ENCODE measurements around the gene C2orf42.
"Not testable (repeated sequence)": the region's sequence is repeated elsewhere in the genome, so short reads cannot be mapped to it uniquely, and the experiment has no call there.

Gene C2orf42

DNA sequence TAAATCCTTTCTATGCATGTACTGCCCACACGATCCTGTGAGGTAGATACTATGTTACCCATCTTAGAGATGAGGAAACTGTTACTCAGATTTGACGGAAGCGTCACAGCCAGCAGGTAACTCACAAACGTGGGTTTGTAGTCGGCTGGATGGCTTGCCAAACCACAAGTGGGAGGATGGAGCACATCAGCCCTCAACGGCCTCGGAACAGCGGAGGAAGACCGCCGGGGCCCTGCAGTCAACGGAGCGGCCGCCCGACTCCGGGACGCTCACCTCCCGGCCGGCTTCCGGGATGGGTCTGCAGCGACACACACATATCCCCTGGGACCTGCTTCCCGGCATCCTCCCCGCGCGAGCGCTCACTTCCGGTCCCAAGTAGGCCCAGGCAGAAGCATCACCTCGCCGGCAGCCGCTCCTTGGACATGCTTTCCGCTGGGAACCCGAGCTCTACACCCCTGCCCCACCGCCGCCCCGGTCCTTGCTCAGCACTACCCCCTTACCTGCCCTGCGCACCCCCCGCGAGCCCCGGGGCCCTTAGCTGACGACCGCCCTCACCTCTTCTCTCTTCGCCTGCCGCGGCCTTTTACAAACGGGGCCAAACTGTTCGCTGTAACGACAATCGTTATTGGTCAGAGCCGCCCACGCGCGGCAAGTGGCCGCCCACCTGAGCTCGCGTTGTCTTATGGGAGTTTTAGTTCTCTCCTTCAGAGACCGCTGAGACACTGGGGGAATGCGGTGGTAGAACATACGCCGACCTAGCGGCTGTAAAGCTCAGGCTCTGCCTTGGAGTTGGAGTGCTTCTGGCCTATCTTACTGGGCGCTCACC is at the start of gene C2orf42:
TSS of gene C2orf42 (minus strand) at position 602 of the 826 bp plus-strand sequence. CDS start 9,034 bp downstream, outside the sequence.
- peak; percentile 97 for DNase-seq

DNA sequence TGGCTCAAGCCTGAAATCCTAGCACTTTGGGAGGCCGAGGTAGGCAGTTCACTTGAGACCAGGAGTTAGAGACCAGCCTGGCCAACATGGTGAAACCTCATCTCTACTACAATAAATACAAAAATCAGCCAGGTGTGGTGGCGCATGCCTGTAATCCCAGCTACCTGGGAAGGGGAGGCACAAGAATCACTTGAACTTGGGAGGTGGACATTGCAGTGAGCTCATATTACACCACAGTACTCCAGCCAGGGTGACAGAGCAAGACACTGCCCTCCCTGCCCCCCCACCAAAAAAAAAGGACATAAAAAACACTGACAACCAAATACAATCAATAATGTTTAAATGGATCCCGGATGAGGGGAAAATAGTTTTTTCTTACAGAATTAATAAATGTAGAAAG is 49.8 kb upstream of the C2orf42 start:
- no peak for DNase-seq

DNA sequence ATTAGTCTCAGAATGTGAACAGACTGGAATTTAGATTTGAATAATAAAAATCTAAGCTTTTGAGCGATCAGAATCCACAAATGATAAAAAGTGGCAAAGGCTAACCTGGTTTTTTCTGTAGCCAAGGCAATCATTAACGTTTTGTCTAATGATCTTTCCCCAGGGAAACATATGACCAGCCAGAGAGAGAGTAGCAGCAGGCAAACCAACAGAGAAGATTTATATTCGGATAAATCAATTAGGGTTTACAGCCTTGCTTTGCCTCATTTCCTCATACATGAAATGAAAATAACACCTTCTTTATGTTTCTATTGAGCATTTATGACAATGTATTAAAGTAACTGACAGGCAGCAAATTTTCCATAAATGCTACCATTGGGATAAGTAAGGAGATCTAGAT is 43.1 kb upstream of the C2orf42 start:
- no peak for DNase-seq

DNA sequence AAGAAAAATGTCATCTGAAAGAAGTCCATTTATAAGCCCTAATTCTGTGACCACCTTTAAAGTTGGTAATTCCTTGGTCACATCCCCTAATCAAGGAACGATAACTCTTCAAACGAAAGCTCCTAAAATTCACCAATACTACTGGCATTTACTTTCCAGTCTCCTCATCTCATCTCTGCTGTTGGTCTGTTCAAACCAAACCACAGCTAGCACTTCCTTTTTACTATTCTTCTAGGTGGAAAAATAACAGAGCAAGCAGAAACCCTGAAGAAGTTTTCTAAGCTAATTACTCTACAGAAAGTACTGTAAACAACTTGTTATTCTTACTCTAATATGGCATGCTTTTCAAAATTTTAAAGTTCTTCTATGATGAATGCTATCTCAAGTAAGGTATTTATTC is 36.0 kb upstream of the C2orf42 start:
- no peak for DNase-seq

DNA sequence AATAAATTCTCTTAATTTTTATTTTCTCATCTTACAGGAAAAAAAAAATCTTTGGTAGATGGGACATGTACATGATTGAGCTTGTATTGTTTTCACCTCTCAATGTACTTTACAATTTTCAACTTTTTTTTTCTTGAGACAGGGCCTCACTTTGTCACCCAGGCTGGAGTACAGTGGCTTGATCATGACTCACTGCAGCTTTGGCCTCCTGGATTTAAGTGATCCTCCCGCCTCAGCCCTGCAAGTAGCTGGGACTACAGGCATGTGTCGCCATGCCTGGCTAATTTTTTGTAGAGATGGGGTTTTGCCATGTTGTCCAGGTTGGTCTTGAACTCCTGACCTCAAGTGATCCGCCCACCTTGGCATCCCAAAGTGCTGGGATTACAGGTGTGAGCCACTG is 32.5 kb upstream of the C2orf42 start:
- DNase-seq: not testable (repeated sequence)

DNA sequence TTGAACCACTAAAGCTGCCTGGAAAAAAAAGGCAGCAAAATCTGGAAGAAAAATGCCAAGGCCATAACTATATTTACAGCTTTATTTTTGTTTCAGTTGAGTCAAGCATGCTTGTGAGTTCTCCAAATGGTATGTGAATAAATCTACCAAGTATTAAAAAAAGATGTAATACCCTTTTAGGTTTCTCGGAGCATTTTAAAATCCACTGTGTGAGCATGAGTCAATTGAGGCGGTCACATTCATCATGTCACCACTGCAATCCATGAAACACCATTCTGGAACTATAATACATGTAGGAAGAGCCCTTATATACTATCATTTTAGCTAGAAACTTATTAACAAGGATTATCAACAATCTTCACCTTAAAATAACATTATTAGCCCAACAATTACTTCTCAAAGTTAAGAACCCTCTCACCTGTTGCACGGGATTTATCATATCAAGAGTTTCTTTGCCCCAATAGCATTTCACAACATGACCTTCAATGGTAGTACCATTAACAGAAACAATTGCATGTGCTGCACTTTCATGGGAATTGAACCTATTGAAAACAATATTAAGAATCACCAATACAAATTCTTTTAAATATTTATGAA is 24.2 kb upstream of the C2orf42 start:
- DNase-seq: no peak

DNA sequence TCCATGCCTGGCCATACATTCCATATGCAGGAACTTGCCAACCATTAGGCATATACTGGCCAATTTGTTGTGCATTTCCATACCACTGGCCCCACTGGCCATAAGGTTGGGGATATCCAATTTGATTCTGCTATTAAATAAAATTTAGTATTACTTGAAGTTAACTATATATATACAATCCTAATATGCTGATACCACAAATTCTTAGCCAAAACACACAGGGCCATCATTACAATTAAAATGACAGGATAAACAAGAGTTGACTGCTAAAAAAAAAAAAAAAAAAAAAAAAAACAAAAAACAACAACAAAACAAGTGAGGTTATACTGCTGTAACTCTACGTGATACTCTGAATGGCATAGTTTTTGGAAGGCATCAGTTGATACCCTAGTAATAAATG is 23.5 kb upstream of the C2orf42 start:
- DNase-seq: no peak

DNA sequence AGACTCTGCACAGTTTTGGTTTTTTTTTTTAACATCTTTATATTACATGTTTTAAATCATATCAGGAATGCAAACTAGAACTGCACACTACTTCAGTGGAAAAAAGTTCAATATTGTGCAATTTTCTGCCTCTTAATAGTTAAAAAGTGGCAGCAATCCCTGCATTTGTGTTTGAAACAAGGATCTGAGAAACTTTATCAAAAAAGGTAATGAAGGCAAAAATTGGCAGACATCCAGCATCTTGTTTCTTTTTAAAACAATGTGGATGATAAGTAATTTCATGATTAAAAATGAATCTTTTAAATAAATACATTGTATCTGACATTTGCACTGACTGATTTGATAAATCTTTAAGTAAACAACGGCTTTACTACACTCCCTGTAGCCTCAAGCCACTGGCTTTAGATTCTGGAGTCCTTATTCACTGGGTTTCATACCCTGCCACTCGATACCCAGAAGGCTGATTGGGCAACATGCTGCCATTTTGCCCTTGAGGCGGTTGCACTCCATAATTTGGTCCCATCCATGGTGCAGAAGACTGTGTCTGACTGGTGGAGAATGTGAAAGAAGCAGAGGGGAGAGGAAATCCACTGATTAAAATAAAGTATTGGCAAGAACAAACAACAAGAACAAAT is 21.6 kb upstream of the C2orf42 start:
- DNase-seq: no peak

DNA sequence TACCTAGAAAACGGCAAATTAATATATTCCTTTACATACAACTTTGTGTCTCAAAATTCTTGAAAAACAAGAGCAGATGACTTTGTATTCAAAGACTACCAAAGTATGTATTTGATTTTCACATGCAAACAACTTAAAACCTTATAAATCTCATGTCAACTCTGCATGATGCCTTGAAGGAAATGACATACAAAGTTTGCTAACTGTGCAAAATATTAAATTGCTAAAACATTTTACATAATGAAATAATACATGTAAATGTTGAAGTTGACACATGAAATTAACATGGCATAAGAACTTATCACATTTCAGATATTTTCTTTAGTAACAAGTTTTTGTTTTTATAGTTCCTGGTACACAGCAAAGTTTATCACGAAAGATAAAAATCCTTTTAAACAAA is 20.8 kb upstream of the C2orf42 start:
- no peak for DNase-seq

DNA sequence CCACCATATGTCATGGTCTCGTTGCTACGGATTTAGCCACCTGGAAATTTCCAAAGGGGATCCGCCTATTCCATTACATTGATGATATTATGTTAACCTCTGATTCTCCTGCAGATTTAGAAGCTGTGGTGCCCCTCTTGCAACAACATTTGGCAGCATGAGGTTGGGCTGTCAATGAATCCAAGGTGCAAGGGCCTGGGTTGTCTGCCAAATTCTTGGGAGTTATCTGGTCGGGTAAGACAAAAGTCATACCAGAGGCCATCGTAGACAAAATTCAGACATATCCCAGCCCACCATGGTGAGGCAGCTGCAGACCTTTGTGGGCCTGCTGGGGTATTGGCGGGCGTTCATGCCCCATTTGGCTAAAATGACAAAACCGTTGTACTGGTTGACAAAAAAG is 13.6 kb upstream of the C2orf42 start:
- no peak for DNase-seq

DNA sequence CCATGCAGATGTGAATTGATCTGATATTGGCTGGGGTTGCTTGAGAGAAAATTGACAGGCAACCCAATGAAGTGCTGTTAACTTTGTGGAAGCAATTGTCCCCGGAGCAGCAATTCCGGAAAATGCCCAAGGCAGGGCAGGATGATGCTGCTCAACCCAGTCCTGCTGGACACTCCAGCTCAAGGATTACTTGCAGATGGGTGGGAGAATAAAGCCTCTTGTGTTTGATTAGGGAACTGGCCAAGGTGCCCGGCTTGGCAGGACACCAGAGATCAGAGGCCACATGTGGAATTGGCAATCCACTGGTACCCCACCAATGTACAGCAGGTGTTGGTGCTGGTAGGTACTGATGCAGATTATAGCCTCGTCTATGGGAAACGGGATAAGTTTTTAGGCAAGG is 12.3 kb upstream of the C2orf42 start:
- DNase-seq: no peak

DNA sequence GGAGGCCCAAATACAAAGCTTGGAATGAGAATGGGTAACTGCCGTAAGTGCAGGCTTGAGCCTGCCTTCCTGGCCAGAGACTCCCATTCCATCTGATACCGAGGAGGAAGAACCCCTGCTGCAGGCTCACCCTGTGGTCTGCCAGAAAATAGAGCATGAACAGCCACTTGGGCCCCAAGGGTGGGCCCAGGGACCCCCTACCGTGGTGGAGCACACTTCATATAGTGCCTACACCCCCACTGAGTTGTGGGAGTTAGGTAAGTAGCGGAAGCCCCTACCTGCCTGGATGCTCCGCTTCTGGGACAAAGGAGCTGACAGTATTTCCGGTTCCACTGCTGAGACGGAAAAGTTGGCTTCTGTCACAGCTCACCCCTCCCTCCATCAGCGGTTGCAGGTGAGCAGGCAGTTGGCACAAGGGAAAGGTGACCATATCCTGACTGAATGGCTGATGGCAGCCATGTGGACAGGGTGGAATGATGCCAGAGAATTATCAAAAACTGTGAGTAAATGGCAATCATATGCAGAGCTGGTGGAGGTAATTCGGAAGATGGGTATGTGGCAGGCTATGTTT is 11.5 kb upstream of the C2orf42 start:
- DNase-seq: no peak

DNA sequence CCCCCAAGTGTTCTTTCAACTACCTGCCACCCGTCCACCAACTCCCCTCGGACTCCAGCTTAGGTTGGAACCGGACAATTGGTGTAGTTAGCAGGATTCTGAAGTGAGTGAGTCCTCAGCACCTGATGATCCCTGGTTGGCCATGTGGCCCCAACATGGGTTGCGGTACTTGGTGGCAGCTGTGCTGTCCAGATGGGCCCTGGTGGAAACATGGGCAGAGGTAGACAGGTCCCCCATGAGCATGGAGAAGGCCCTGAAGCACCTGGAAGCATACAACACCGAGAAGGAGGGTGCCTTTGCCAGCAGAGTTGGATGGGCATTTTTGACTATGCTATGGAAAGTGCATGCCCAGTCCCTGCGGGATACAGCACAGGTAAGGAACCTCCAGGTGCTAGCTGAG is 11.0 kb upstream of the C2orf42 start:
- no peak for DNase-seq

DNA sequence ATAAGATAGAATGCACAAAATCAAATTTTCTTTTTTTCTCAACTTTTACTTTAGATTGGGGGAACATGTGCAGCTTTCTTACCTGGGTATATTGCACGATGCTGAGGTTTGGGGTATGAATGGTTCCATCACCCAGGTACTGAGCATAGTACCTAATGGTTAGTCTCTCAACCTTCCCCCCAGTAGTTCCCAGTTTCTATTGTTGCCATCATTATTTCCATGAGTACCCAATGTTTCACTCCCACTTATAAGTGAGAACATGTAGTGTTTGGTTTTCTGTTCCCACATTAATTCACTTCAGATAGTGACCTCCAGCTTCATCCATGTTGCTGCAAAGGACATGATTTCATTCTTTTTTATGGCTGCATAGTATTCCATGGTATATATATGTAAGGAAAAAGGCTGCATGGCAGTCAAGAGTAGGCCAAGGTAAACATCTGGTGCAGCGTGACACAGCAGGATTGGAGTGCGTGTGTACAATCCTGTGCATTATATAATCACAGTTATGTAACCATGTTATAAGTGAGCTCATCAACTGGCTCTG is 10.5 kb upstream of the C2orf42 start:
- DNase-seq: no peak

DNA sequence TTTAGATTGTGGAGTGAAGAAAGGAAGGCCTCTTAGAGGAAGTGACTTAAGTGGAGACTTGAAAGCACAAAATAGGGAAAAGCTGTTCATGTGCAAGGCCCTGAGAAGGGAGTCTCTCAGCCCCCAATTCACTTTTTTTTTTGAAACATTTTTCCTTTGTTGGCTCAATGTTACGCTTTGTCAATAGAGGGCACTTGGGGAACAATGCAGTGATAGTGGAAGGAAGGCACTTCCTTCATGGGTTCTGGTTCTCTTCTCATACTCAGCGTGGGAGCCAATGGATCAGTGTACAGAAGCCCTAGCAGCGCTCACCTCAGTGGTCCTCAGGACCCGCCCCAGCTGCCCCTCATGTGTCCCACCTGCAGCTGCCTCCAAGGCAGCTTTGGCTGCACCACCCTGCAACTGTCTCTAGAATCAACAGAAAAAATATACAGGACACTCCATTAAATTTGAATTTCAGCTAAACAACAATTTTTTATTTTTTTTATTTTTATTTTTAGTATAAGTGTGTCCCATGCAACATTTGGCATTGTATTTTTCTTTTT is 8.6 kb upstream of the C2orf42 start:
- DNase-seq: no peak

DNA sequence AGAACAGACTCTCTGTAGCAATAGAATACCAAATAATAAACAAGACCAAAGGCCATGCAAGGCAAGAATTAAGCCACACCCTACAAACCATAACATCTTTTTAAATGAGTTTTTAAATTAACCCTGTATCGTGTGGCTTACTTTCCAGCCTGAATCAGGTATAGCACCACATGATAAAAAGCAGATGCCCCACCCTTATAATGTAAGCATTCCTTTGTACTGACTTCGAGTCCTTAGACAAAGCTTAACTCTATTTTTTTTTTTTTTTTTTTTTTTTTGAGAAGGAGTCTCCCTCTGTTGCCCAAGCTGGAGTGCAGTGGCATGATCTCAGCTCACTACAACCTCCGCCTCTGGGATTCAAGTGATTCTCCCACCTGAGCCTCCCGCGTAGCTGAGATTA is 1.7 kb upstream of the C2orf42 start:
- DNase-seq: no peak

DNA sequence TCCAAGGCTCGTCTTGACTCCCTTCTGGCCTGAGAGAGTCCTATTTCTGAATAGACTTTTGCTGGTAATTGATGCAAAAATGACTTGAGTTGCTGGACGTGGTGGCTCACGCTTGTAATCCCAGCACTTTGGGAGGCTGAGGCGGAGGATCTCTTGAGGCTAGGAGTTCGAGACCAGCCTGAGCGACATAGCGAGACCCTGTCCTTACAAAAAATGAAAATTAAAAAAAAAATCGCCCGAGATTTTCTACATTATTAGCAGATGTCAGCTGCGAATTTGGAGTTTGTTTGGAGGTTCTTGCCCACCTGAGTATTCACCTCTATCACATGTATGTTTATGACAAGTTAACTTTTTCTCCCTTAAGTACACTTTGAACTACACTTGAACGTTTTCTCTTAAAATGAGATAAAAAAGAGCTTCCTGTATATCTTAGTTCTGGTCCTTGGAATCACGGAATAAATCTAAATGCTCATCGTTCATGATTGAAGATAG is 471 bp upstream of the C2orf42 start:
- no peak for DNase-seq

DNA sequence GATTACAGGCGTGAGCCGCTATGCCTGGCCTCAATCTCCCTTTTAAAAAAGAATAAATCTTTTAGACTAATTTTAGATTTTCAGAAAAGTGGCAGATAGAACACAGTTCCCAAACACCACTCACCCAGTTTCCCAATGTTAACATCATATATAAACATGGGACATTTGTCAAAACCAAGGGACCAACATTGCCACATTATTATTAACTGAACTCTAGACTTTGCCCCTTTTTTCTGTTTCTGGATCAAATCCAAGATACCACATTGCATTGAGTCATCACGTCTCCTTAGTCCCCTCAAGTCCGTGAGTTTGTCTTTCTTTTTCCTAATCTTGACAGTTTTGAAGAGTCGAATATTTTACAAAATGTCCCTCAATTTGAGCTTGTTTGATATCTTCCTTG is 2.4 kb downstream of the C2orf42 start:
- no peak for DNase-seq

DNA sequence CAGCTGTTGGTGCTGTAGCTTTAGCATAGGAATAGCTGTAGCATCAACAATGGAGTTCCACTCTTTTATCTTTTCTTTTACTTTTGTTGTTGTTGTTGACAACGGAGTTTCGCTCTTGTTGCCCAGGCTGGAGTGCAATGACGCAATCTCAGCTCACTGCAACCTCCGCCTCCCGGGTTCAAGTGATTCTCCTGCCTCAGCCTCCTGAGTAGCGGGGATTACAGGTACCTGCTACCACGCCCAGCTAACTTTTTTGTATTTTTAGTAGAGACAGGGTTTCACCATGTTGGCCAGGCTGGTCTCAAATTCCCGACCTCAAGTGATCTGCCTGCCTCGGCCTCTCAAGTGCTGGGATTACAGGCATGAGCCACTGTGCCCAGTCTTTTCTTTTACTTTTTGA is 3.6 kb downstream of the C2orf42 start:
- DNase-seq: not testable (repeated sequence)

DNA sequence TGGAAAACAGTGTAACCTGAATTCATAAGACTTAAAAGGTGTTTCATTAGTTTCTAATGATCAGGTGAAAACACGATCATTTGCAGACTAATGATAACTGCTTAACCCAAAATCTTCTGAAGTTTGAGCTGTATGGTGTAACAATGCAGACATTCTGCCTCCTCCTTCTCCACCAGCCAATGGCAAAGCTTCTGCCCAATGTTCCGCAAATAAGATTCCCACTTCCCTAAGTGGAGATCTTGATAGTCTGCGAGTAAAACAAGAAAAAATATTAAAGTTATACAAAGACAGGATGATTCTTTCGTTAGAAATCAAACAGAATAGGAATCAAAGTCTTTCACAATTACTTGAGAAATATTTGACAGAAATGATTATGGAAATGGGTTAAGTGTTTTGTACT is 8.1 kb downstream of the C2orf42 start:
- DNase-seq: no peak

DNA sequence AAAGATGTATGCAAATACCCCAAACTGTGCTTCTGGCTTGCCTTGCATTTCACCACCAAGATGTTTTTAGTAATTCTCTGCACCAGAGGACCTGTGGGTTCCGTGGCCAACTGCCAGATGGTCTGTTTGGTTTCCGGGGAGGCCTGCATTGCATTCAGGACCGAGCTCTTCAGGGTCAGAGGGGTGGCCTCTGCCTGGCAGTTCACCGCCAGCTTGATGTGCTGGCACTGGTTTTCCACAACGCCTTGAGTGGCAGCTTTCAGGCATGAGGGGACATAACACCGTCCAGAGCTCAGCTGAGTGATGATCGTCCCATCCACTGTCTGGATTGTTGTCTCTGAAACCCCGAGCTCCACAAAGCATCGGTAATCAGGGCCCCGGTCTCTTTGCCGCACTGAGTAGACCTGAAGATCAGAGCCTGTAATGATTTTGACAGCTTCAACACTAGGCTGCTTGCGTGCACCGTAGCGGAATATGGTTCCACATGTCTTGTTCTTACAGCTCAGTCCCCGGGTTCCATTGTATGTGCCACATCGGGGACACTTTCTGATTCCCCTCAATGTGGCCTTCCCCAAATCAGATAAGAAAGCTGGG is 9.4 kb downstream of the C2orf42 start:
- DNase-seq: no peak

DNA sequence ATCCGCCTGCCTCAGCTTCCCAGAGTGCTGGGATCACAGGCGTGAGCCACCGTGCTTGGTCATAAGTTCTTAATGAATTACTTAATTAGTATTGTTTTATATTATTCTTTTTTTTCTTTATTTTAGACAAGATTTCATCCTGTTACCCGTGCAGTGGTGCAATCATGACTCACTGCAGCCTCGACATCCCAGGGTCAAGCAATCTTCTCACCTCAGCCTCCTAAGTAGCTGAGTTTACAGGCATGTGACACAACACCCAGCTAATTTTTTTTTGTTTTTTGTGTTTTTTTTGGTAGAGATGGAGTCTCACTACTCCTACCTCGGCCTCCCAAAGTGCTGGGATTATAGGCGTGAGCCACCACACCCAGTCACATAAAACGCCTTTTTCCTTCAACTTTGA is 17.3 kb downstream of the C2orf42 start:
- DNase-seq: no peak

Data from activated CD8-positive, alpha-beta memory T cell treated with anti-CD3 and anti-CD28 coated beads, Interleukin-2, amount 50 U/mL, for 48 hours (primary cell).